Measurements from ENCODE around the gene SLAMF7. TPM values are rescaled to one million over a fixed set of nuclear protein-coding genes. Genes with fewer than 3 reads are reported as not detected.

The SLAMF7 gene
- polyA plus RNA-seq, 1 donor (not counting 4 experiments of a cell fraction or from before 2014, with no cell fraction given): 31.0 TPM

GRCh38 chr1:160777486-160778089, 38.5 kb downstream of the SLAMF7 start:
- H3K9me3 ChIP-seq (ENCODE audit: control insufficient read depth, low read depth, low read length): no peaks in the 10 kb centered on the region
- H3K4me3 ChIP-seq (ENCODE audit: control insufficient read depth in 2 of 3, extremely low read depth in 1 of 3, insufficient read depth in 2 of 3, low read depth in 1 of 3, low read length in 3 of 3): no peak overlapping the region
- FAIRE-seq: peak; percentile 63
- no peaks in the 10 kb centered on the region for H3K36me3 ChIP-seq (ENCODE audit: control insufficient read depth in 2 of 2, extremely low read depth in 1 of 2, insufficient read depth in 2 of 2, low read length in 2 of 2)
- no peaks in the 10 kb centered on the region for H3K79me2 ChIP-seq (ENCODE audit: control insufficient read depth, insufficient read depth, low read length)
- dilution Hi-C loops (cut with MboI; ENCODE audit: extremely low pct_ligation_motif_present, low sequenced_read_pairs): no loop called here
- no peak overlapping the region for H3K4me2 ChIP-seq (ENCODE audit: control insufficient read depth, extremely low read depth, insufficient read depth, low read depth, low read length)
- no peaks in the 10 kb centered on the region for H3K9me1 ChIP-seq (ENCODE audit: control insufficient read depth, extremely low read depth, insufficient read depth, low read length)
- TF ChIP-seq EZH2 (IDR thresholded peaks at IDR 0.05; ENCODE audit: low read length) (no peak), CTCF (optimal IDR thresholded peaks at IDR 0.05 in 1 of 3, IDR thresholded peaks at IDR 0.05 in 1 of 3, conservative IDR thresholded peaks at IDR 0.05 in 1 of 3; ENCODE audit: extremely low read depth in 1 of 3, insufficient read depth in 2 of 3, low read length in 3 of 3) (peak; percentile 65 to 80 (median 72))
- no peak for DNase-seq (ENCODE audit: low read depth, low spot score)
- H3K27me3 ChIP-seq (ENCODE audit: control insufficient read depth, extremely low read depth, insufficient read depth, low read length): no peaks in the 10 kb centered on the region
- H2AFZ ChIP-seq (ENCODE audit: control insufficient read depth, low read length): no peak overlapping the region
- no peak overlapping the region for H3K9ac ChIP-seq (ENCODE audit: control insufficient read depth, extremely low read depth, insufficient read depth, low read length)
- H3K4me1 ChIP-seq (ENCODE audit: control insufficient read depth, extremely low read depth, insufficient read depth, low read length): peaks cover 26% of the 10 kb centered on the region
- no peak overlapping the region for H3K27ac ChIP-seq (ENCODE audit: control insufficient read depth, insufficient read depth, low read length)
- no peaks in the 10 kb centered on the region for H4K20me1 ChIP-seq (ENCODE audit: control insufficient read depth, extremely low read depth, insufficient read depth, low read length)

- no peaks in the 10 kb centered on the region for H3K79me2 ChIP-seq (ENCODE audit: control insufficient read depth, insufficient read depth, low read length)
- no peaks in the 10 kb centered on the region for H3K36me3 ChIP-seq (ENCODE audit: control insufficient read depth in 2 of 2, extremely low read depth in 1 of 2, insufficient read depth in 2 of 2, low read length in 2 of 2)
- H3K9me1 ChIP-seq (ENCODE audit: control insufficient read depth, extremely low read depth, insufficient read depth, low read length): no peaks in the 10 kb centered on the region
- peaks cover 26% of the 10 kb centered on the region for H3K4me1 ChIP-seq (ENCODE audit: control insufficient read depth, extremely low read depth, insufficient read depth, low read length)
- H3K9me3 ChIP-seq (ENCODE audit: control insufficient read depth, low read depth, low read length): no peaks in the 10 kb centered on the region
- no peaks in the 10 kb centered on the region for H4K20me1 ChIP-seq (ENCODE audit: control insufficient read depth, extremely low read depth, insufficient read depth, low read length)
- dilution Hi-C loops (cut with MboI; ENCODE audit: extremely low pct_ligation_motif_present, low sequenced_read_pairs): no loop called here
- H2AFZ ChIP-seq (ENCODE audit: control insufficient read depth, low read length): no peak overlapping the region
- FAIRE-seq (no peak), DNase-seq (ENCODE audit: low read depth, low spot score) (no peak)
- no peak overlapping the region for H3K9ac ChIP-seq (ENCODE audit: control insufficient read depth, extremely low read depth, insufficient read depth, low read length)
- no peak overlapping the region for H3K4me3 ChIP-seq (ENCODE audit: control insufficient read depth in 2 of 3, extremely low read depth in 1 of 3, insufficient read depth in 2 of 3, low read depth in 1 of 3, low read length in 3 of 3)
- TF ChIP-seq EZH2 (IDR thresholded peaks at IDR 0.05; ENCODE audit: low read length) (no peak), CTCF (optimal IDR thresholded peaks at IDR 0.05 in 1 of 3, IDR thresholded peaks at IDR 0.05 in 1 of 3, conservative IDR thresholded peaks at IDR 0.05 in 1 of 3; ENCODE audit: extremely low read depth in 1 of 3, insufficient read depth in 2 of 3, low read length in 3 of 3) (no peak)
- no peak overlapping the region for H3K4me2 ChIP-seq (ENCODE audit: control insufficient read depth, extremely low read depth, insufficient read depth, low read depth, low read length)
- H3K27ac ChIP-seq (ENCODE audit: control insufficient read depth, insufficient read depth, low read length): no peak overlapping the region
- no peaks in the 10 kb centered on the region for H3K27me3 ChIP-seq (ENCODE audit: control insufficient read depth, extremely low read depth, insufficient read depth, low read length)
These were observed 39.9 kb downstream of the SLAMF7 start for GRCh38 chr1:160778976-160779375.
